GM18861 (cell line): ENCODE data around the gene ERGIC2.
"Not testable (repeated sequence)": the region's sequence is repeated elsewhere in the genome, so short reads cannot be mapped to it uniquely, and the experiment has no call there.

Source experiments
- ATAC-seq: cut with Tn5 transposase; IDR thresholded peaks from one replicate; pipeline ENCODE4 v1.9.1; 2021; ENCODE audit not compliant: unreplicated experiment

Gene ERGIC2

DNA sequence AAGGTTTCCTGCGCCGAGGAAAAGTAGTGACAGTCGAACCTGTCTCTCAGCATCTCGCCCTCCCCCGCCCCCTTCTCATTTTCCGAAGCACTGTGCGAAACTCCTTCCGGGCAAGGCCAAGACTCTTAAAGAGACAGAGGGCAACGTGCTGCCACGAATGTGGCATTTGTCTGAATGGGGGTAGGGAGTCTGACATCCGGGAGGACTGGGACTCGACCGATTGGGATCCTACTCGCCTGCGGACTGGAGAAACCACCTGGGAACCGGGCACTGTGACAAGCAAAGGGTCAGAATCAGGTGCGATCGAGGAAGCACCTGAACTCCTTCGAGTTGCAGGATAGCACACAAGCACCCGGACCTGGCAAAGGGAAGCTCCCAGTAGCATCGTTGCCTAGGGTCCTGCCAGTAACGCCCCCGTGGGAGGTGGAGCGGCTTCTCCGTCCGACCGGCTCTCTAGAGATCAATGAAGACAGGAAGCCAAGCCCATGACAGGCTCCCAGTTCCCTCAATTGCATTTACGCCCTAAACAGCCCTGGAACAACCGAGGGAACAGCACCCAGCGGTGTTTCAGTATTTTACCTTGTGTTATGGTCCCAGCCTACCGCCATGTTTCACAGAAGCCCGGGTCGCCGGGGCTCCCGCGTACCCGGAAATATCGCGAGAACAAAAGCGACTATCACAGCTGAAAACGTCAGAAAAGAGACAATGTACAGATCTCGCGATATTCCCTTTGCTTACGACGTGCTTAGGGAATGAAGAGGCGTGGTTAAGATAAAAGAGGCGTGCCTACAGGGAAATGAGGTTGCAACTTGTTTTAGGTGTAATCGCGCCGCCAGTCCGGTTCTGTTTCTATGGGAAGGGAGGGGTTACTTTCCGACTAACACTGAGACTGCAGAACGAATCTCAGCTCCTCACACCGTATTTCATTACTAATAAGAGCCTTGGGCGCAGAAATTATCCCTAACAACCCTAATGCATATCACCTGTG is at the start of gene ERGIC2:
ERGIC2 (minus strand) TSS at position 637 of the 988 bp plus-strand sequence. CDS start 9,539 bp downstream, outside the sequence.
- peak; percentile 98 for ATAC-seq

- no peak for ATAC-seq
These were observed 49.7 kb upstream of the ERGIC2 start for GRCh38 chr12:29430716-29431044.

DNA sequence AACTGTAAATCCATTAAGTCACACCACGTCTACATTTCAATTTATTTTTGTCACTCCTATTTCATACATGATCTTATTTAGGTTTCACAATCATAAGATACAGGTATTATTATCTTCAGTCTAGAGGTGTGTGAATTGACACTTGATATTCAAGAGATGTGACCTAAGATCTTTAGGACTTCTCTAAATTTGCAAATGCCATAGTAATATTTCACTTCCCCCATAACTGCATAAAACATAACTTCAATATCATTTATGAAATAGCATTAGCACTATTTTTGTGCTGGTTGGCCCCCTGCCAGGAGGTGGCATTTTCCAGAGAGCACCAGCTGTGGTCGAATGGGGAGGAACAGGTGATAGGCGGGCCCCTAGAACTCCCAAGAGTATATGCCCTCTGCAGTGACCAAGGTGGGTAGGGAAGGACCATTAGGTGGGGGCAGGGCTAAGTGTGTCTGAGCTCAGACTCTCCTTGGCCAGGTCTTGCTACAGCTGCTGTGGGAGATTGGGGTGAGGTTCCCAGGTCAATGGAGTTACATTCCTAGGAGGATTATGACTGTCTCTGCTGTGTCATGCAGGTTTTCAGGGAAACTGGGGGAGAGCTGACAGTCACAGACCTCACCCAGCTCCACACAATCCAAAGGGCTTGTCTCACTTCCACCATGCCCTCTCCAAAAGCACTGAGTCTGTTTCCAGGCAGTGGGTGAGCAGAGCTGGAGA is 49.2 kb upstream of the ERGIC2 start:
- no peak for ATAC-seq

DNA sequence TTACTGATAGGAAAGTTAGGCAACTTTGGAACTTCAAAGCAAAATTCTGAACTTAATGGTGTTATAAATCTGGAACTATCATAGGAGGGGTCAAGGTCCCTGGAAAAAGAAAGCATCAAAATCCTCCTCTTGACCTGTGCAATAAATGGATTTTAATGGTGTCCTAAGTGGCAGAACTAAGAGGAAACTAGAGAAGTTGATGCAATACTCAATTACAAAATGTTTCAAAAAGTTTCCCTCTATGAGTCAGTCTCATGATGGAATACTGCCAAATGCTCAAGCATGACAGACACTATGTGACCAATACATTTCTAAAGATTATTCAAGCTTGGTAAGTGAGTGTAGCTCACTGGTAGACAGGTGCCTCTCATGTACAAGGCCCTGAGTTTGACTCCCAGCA is 47.7 kb upstream of the ERGIC2 start:
- ATAC-seq = peak; percentile 55

DNA sequence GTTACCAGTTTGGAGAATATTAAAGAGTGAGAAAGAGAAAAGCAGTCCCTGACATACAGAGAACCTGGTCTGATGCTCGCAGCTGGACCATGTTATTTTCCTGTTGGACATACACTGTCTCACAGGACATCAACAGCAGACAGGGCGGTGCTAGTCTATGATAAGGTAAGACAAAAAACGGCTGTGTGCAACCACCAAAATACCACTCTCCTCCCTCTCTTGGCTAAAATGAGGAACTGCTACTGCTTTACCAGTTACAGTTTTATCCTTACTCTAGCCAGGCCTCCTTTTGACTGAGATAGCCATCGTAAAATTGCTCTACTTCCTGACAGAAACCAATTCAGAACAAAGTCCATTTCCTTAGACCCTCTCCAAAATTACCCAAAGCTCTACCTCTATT is 47.0 kb upstream of the ERGIC2 start:
- peak; percentile 98 for ATAC-seq

DNA sequence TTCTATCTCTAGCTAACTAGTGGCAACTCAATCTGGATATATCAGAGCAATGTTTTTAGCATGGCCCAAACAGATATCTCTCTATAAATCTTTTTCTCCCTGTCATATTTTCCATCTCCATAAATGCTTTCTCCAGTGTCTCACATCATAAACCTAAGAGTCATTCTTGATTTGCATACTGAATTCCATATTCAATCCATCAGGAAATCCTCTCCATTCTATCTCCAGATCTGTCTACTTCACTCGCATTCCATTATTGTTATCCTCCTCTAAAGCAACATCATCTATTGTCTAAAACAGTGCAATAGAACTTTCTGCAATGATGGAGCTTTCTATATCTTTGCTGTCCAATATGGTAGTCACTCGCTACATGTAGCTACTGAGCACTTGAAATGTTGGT is 45.5 kb upstream of the ERGIC2 start:
- ATAC-seq = no peak

- no peak for ATAC-seq
These were observed 44.8 kb upstream of the ERGIC2 start for GRCh38 chr12:29425722-29426121.

DNA sequence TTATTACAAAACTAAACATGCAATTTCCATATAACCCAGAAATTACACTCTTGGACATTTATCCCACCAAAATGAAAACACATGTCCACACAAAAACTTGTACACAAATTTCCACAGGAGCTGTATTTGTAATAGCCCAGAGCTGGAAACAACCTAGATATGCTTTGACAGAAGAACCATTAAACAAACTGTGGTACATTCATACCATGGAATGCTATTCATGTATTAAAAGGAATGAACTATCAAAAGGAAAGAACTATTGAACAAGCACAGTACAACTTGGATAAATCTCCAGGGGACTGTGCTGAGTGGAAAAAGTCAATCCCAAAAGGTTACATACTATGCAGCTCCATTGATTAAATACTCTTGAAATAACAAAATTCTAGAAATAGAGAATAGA is 35.8 kb upstream of the ERGIC2 start:
- no peak for ATAC-seq

GRCh38 chr12:29415111-29415510 is 34.1 kb upstream of the ERGIC2 start:
- no peak for ATAC-seq

DNA sequence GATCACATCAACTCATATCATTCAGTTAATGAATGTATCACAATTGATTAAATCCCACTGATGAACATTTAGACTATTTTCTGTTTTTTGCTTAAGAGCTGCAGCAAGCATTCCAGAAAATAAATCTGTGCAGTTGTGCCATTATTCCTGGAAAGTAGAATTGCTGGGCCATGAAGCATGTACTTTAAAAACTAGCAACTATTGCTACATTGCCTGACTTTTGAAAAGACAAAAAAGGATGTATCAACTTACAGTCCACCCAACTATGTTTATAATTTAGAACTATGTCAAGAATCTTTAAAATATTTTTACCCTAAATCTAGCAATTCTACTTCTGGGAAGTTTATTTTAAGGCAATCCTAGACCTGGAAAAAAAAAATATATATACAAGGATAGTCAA is 33.4 kb upstream of the ERGIC2 start:
- no peak for ATAC-seq

- ATAC-seq = no peak
These were observed 24.6 kb upstream of the ERGIC2 start for GRCh38 chr12:29405561-29405960.

GRCh38 chr12:29403991-29404390 is 23.0 kb upstream of the ERGIC2 start:
- no peak for ATAC-seq

DNA sequence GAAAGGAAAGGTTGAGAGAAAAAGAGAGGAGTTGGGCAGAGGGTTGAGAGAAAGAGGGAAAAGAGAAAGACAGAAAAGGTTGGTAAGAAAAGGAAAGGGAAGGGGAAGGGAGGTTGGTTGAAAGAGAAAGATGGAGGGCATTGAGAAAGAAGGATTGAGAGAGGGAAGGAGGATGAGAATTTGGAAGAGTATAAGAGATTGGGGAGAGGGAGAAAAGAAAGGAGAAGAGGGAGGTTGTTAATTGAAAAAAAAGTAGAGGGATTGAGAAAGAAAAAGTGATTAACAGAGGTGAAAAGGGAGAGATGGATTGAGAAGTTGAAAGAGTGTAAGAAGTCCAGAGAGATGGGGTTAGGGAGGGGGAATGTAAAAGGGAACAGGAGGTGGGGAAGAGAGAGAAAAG is 21.5 kb upstream of the ERGIC2 start:
- ATAC-seq = no peak

GRCh38 chr12:29398495-29398894 is 17.5 kb upstream of the ERGIC2 start:
- no peak for ATAC-seq

DNA sequence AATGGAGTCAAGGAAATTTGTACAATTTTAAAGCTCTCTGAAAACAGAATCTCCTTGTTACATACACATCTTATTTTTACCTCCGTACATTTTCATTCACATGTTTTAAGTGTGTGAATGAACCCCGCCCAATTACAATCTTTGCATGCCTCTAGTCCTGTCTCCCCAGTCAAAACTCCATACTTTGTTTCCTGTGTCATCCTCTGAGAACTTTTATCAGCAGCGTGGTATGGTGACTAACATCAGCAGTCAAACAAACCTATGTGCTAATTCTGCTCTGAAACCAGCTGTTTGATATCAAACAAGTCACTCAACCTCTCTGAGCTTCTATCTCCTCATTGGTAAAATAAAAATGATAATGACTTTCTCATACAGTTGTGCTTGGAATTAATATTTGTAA is 15.8 kb upstream of the ERGIC2 start:
- ATAC-seq = no peak

DNA sequence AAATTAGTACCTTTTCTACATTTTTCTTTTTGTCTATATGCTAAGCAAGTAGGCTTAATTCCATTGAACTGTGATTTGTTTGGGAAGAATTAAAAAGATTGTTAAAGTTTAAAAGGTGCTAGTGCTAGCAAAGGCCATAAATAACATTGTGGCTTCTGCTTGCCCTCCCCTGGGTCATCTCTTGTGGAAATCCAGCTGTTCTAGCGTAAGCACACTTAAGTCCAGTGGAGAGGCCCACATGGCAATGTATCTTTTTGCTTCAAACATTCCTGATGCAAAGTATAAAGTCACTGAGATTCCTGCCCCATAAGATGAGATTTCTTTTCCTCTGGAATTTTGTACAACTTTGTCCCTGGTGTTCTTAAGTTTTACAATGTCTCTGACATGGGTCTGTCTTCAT is 14.4 kb upstream of the ERGIC2 start:
- no peak for ATAC-seq

GRCh38 chr12:29390419-29390818 is 9.4 kb upstream of the ERGIC2 start:
- ATAC-seq = not testable (repeated sequence)

DNA sequence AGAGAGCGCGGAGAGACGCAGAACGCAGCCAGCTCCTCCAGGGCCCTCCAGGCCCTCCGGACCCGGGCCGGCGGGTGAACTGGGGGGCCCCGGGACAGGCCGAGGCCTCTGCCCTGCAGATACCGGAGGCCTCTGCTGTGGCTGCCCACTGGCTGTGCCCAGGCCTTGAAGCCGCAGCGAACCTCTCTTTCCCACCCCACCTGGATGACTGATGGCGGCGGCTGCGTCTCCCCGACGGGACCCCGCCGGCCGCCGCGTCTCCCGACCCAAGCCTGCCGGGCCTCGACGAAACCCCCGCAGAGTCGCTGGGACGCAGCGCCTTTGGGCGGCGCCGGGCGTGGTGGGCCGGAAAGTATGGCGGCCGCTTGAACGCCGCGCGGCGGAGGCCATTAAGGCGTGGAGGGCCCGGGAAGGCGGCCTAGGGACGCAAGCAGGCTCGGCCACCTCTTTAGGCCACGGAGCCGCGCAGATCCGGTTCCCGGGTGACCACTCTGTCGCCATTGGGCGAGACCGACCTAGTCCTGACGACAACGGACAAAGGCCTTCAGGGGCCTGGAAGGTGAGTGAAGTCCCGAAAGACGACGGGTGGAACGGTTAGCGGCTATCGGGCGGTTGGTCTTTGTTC is 8.4 kb upstream of the ERGIC2 start:
- no peak for ATAC-seq

DNA sequence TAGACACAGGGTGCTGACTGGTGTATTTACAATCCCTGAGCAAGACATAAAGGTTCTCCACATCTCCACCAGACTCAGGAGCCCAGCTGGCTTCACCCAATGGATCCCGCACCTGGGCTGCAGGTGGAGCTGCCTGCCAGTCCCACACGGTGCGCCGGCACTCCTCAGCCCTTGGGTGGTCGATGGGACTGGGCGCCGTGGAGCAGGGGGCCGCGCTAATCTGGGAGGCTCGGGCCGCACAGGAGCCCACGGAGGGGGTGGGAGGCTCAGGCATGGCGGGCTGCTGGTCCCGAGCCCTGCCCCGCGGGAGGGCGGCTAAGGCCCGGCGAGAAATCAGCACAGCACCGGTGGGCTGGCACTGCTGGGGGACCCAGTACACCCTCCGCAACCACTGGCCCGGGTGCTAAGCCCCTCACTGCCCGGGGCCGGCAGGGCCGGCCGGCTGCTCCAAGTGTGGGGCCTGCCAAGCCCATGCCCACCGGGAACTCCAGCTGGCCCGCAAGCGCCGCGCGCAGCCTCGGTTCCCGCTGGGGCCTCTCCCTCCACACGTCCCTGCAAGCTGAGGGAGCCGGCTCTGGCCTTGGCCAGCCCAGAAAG is 5.2 kb upstream of the ERGIC2 start:
- not testable (repeated sequence) for ATAC-seq

DNA sequence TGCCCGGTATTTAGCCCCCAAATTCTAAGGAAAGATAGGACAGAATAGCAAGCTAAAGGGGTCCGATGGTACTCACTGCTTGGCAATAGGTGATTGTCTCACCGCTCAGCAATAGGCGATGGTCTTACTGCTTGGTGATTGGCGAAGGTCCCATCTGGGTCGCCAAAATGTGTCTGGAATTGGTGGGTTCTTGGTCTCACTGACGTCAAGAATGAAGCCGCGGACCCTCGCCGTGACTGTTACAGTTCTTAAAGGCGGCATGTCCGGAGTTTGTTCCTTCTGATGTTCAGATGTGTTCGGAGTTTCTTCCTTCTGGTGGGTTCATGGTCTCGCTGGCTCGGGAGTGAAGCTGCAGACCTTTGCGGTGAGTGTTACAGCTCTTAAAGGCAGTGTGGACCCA is 4.2 kb upstream of the ERGIC2 start:
- not testable (repeated sequence) for ATAC-seq

DNA sequence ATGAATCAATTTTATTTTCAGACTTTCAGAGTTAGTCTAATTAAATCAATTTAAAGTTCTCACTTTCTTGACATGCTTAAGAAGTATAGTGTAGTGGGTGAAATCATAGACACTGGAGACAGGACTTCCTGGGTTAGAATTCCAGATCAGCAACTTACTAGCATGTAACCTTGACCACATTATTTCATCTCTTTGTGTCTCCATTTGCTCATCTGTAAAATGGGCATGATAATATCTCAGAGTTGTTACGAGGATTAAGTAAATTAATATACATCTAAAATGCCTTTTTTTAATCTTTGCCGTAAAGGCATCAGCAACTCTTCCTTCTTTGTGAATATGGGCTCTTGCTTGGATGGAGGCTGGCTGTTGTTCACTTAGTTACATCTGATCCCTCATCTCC is 1.3 kb upstream of the ERGIC2 start:
- no peak for ATAC-seq
